Ascending aorta (tissue), 2 donors: Measurements from ENCODE around the gene MYEOV. TPM values are rescaled to one million over a fixed set of nuclear protein-coding genes. Genes with fewer than 3 reads are reported as not detected.

ENCODE experiments used
- DNase-seq, 2 donors: peaks; one replicate each; pipeline ENCODE4 v3.0.0-alpha.2; 2019; ENCODE audit warnings: low spot score in 2 of 2
- H3K27ac ChIP-seq, 2 donors: fragments of 200-600 bp; sonication (generic); one replicate each; pipeline ENCODE4 v1.5.1; 2016 to 2017; ENCODE audit warnings: mild to moderate bottlenecking in 1 of 2
- H3K27me3 ChIP-seq: fragments of 200-600 bp; sonication (generic); one replicate; pipeline ENCODE4 v1.5.1; 2017
- H3K36me3 ChIP-seq, 2 donors: fragments of 200-600 bp; sonication (generic); one replicate each; pipeline ENCODE4 v1.5.1; 2016
- H3K4me1 ChIP-seq, 2 donors: fragments of 200-600 bp; sonication (generic); one replicate each; pipeline ENCODE4 v1.5.1; 2016 to 2017; ENCODE audit warnings: mild to moderate bottlenecking in 1 of 2
- H3K4me3 ChIP-seq, 2 donors: fragments of 200-600 bp; sonication (generic); one replicate each; pipeline ENCODE4 v1.5.1; 2016 to 2017; ENCODE audit warnings: mild to moderate bottlenecking in 1 of 2
- H3K9me3 ChIP-seq, 2 donors: fragments of 200-600 bp; sonication (generic); one replicate each; pipeline ENCODE4 v1.5.1; 2016
- intact Hi-C: fragments of 100-400 bp; cut with DNase I; formaldehyde crosslinking; loops from one replicate; pipeline ENCODE4 v1.15.1; 2023
- total RNA-seq: library from RNA; depleted of rRNA; stranded (reverse); fragments of >200 nt; gene quantifications from one replicate; pipeline ENCODE4 v1.1.0, GENCODE V29; 2016
- TF ChIP-seq, protein P1 (sequence below), 3 experiments: fragments of 200-600 bp in 2 of 3; fragments of 450-650 bp in 1 of 3; sonication (generic) in 2 of 3; IDR thresholded peaks; one replicate each; pipeline ENCODE4 v1.5.1; 2016 to 2019; ENCODE audit warnings: antibody characterized with exemption in 3 of 3, mild to moderate bottlenecking in 1 of 3, moderate library complexity in 1 of 3

The MYEOV gene
- total RNA-seq, 1 donor from 2014 or later = not detected

DNA sequence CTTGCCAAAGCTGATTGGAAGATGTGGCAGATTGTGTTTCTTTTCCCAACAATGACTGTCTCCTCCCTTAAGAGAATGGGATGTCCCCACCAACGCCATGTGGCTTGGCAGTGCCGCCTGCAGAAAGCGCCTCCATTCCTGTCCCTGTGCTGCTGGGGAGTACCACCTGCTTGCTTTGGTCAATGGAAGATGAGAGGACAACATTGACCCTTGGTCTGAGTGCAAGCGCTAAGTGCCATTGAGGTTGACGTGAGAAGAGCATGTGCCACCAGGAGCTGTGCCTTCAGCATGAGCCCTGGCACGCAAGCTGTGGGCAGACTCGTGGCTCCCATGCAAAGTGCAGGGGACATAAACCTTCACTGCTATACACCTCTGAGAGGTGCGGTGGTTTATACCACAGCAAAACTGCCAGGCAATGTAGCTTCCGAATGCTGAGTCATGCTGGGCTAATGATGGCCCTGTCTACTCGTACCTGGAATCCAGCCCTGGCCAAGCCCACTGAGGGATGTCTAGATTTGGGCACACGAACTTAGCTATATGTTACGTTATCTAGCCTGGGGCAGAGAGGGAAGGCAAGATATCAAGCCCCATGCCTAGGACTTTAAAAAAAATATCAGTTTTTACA lies 41.9 kb downstream of the MYEOV start:
- intact Hi-C loops = no loop called here

DNA sequence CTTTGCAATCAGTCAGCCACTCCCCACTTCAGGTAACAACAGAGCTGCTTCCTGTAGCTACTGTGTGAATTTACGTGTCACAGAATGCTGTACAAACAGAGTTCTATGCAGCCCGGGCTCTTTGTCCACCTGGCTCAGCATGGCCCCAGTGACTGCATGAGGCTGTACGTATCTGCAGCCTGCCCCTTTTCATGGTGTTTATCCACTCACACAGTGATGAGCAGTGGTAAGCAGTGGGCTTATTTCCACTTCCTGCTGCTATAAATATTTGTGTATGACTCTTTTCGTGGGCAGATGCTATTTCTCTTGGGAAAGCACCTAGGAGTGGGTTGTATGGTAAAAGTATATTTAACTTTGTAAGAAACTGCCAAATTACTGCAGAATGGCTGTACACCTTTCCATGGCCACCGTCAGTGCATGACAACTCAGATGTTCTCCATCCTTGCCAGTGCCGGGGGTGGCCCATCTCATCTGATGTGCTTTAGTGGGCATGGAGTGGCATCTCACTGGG lies 43.3 kb downstream of the MYEOV start:
- Histone ChIP-seq H3K4me1 (no peaks in the 10 kb centered on the region), H3K27me3 (no peaks in the 10 kb centered on the region), H3K9me3 (no peaks in the 10 kb centered on the region), H3K36me3 (no peaks in the 10 kb centered on the region), H3K27ac (no peak overlapping the region), H3K4me3 (no peak overlapping the region)
- intact Hi-C loops = no loop called here
- DNase-seq = no peak
- TF ChIP-seq, protein P1, sequence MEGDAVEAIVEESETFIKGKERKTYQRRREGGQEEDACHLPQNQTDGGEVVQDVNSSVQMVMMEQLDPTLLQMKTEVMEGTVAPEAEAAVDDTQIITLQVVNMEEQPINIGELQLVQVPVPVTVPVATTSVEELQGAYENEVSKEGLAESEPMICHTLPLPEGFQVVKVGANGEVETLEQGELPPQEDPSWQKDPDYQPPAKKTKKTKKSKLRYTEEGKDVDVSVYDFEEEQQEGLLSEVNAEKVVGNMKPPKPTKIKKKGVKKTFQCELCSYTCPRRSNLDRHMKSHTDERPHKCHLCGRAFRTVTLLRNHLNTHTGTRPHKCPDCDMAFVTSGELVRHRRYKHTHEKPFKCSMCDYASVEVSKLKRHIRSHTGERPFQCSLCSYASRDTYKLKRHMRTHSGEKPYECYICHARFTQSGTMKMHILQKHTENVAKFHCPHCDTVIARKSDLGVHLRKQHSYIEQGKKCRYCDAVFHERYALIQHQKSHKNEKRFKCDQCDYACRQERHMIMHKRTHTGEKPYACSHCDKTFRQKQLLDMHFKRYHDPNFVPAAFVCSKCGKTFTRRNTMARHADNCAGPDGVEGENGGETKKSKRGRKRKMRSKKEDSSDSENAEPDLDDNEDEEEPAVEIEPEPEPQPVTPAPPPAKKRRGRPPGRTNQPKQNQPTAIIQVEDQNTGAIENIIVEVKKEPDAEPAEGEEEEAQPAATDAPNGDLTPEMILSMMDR (IDR thresholded peaks at IDR 0.05) = no peak

More for the DNA sequence above, 41.9 kb downstream of the MYEOV start:
- DNase-seq = no peak
- Histone ChIP-seq H3K4me1 (no peaks in the 10 kb centered on the region), H3K36me3 (no peaks in the 10 kb centered on the region), H3K27me3 (no peaks in the 10 kb centered on the region), H3K4me3 (no peak overlapping the region), H3K27ac (no peak overlapping the region), H3K9me3 (peaks cover 0 to 6% of the 10 kb centered on the region in 2 donors)
- TF ChIP-seq, protein P1 (IDR thresholded peaks at IDR 0.05) = no peak

DNA sequence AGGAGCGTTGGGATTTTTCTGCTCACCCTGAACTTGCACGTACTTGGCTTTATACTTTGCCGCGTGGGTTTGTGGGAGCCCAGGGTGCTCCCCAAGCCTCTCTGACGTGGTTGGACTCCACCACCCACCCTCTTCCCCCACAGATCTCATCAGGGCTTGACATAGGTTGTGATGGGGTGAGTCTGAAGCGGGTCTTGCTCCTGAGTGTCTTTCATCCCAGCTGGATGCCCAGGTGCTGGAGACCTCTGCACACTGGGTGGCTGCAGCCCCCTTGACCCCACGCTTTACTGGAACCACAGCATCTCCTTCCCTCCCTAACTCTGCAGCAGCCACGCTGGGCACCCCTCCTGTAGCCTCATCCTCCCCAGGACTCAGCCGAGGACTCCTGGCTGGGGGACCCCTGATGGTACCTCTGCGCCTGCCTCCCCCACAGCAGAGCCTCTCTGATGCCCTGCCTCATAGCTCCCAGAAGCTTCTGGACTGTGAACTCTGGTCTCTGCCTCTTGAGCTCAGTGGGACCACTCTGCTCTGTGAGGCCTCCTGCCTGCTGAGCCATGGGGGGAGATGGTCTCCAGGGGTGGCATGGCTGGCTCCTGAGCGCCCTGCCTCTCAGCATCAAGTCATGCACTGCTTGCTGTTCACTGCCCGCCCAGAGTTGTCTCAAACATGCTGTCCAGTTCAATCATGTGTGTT lies 45.2 kb downstream of the MYEOV start:
- Histone ChIP-seq H3K27ac (no peak overlapping the region), H3K4me1 (no peaks in the 10 kb centered on the region), H3K4me3 (no peak overlapping the region), H3K27me3 (no peaks in the 10 kb centered on the region), H3K9me3 (no peaks in the 10 kb centered on the region), H3K36me3 (no peaks in the 10 kb centered on the region)
- no peak for DNase-seq
- intact Hi-C loops = no loop called here
- TF ChIP-seq, protein P1 (IDR thresholded peaks at IDR 0.05) = no peak

DNA sequence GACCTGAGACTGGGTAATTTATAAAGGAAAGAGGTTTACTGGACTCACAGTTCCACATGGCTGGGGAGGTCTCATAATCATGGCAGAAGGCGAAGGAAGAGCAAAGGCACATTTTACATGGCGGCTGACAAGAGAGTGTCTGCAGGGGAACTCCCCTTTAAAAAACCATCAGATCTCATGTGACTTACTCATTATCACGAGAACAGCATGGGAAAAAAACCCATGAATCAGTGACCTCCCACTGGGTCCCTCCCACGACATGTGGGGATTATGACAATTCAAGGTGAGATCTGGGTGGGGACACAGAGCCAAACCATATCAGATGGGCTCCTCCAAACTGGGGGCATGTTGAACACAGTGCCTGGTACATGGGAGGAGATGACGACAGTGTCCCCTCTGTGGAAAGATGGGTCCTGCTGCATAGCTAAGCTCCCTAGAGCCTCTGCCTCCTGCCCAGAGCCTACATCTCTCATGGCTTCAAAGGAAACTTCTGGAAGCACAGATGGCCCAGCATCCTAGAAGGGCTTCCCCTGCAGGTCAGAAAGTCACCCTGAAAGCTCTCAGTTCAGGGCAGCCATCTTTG lies 46.1 kb downstream of the MYEOV start:
- Histone ChIP-seq H3K9me3 (no peaks in the 10 kb centered on the region), H3K36me3 (no peaks in the 10 kb centered on the region), H3K4me3 (no peak overlapping the region), H3K4me1 (no peaks in the 10 kb centered on the region), H3K27me3 (no peaks in the 10 kb centered on the region), H3K27ac (no peak overlapping the region)
- TF ChIP-seq, protein P1 (IDR thresholded peaks at IDR 0.05) = no peak
- intact Hi-C loops = no loop called here
- DNase-seq = no peak

DNA sequence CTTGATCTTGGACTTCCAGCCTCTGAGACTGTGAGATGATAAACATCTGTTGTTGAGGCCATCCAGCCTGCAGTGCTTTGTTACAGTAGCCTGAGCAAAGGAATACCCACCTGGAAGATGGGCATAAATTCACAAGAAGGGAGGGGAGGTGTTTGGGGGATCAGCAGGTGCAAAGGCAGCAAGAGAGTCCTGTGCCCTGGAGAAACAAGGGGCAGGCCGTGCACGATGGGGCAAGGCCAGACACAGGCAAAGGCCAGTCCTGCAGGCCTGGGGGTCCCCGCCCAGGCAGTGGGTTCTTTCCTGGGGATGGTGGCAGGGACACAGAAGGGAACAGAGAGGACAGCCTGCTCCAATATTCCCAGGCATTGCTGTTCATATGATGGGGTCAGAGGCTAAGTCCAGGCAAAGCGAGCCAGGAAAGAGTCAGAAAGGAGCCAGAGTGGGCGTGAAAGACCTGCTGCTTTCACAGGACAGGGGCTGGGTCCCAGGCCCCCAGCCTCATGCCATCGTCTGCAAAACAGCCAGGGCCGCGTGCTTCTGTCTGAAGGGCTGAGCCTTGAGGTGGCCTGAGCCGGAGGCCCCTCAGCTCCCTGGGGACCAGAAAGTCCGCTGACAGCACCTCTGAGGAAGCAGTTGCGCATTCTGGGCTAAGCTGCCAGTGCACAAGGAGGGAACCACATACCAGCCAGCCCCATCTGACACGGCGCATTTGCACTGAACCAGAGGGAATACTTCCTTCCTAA lies 48.8 kb downstream of the MYEOV start:
- no peaks in the 10 kb centered on the region for H3K9me3 ChIP-seq
- intact Hi-C loops = no loop called here
- DNase-seq = no peak
- H3K27me3 ChIP-seq = no peaks in the 10 kb centered on the region
- no peaks in the 10 kb centered on the region for H3K36me3 ChIP-seq
- no peak overlapping the region for H3K4me3 ChIP-seq
- TF ChIP-seq, protein P1 (IDR thresholded peaks at IDR 0.05) = no peak
- H3K4me1 ChIP-seq = no peaks in the 10 kb centered on the region
- no peak overlapping the region for H3K27ac ChIP-seq
